Measurements from ENCODE around the gene AFF1.
A peak's percentile ranks its signal among the peaks of the same experiment; 100 is the strongest.

AFF1 gene

DNA sequence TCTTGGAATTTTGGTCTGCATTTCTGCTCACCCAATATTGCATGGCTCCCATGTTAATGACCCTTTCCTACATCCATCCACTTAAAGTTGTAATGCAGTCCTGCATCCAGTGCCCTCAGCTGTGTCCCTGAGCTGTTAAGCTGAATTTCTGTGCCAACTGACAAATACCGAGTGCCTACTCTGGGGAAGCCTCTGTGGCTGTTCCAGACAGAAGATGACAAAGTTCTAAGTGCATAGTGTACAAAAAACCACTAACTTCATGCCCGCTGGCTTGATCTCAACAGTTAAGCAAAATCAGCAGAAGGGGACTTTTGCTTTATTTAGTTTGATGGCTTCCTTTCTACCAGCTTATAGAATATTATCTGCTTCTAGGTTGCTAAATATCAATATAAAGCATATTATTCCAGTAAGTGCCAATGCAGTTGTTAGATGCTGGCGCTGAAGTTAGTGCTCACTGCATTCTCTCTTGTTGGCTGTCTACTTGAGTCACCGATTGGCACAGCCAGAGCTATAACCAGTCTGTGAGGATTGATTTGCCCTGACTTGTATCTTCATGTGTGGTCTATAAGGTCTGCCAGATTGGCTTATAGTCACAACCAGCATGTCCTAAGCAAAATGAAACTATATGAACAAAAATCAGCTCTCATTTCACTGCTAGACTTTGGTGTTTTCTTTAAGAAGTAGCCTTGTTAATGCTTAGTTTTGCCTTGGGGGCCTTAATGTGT lies 186.7 kb downstream of the AFF1 start:
- TF ChIP-seq POU2F2 (IDR thresholded peaks at IDR 0.05; ENCODE audit: low read depth, low read length), result no peak
- DNase-seq (ENCODE audit: insufficient read length, low spot score), result no peak
- FAIRE-seq, result no peak

GRCh38 chr4:87122252-87122651 lies 187.4 kb downstream of the AFF1 start:
- DNase-seq (ENCODE audit: insufficient read length, low spot score) (no peak), FAIRE-seq (no peak)
- TF ChIP-seq POLR2A (IDR thresholded peaks at IDR 0.05; ENCODE audit: low read depth, low read length), result no peak
- TF ChIP-seq TAF1 (IDR thresholded peaks at IDR 0.05; ENCODE audit: low read depth, low read length), result no peak
- no peak for TF ChIP-seq SPI1 (IDR thresholded peaks at IDR 0.05; ENCODE audit: low read depth, low read length)
- no peak for TF ChIP-seq POU2F2 (IDR thresholded peaks at IDR 0.05; ENCODE audit: low read depth, low read length)
- no peak for TF ChIP-seq PAX5 (IDR thresholded peaks at IDR 0.05; ENCODE audit: insufficient read depth, low read length, severe bottlenecking)
- TF ChIP-seq POLR2AphosphoS5 (IDR thresholded peaks at IDR 0.05; ENCODE audit: low read depth, low read length), result no peak

GRCh38 chr4:87126056-87126455 lies 191.2 kb downstream of the AFF1 start:
- FAIRE-seq, result no peak
- no peak for DNase-seq (ENCODE audit: insufficient read length, low spot score)
- TF ChIP-seq POLR2A (IDR thresholded peaks at IDR 0.05; ENCODE audit: low read depth, low read length) (no peak), SPI1 (IDR thresholded peaks at IDR 0.05; ENCODE audit: low read depth, low read length) (no peak), TAF1 (IDR thresholded peaks at IDR 0.05; ENCODE audit: low read depth, low read length) (no peak), POU2F2 (IDR thresholded peaks at IDR 0.05; ENCODE audit: low read depth, low read length) (no peak), POLR2AphosphoS5 (IDR thresholded peaks at IDR 0.05; ENCODE audit: low read depth, low read length) (no peak), PAX5 (IDR thresholded peaks at IDR 0.05; ENCODE audit: insufficient read depth, low read length, severe bottlenecking) (no peak)

- no peak for TF ChIP-seq SPI1 (IDR thresholded peaks at IDR 0.05; ENCODE audit: low read depth, low read length)
- no peak for TF ChIP-seq PAX5 (IDR thresholded peaks at IDR 0.05; ENCODE audit: insufficient read depth, low read length, severe bottlenecking)
- DNase-seq (ENCODE audit: insufficient read length, low spot score) (no peak), FAIRE-seq (no peak)
Observed at GRCh38 chr4:87128006-87128705, 193.3 kb downstream of the AFF1 start.

GRCh38 chr4:87129681-87130080 lies 194.9 kb downstream of the AFF1 start:
- DNase-seq (ENCODE audit: insufficient read length, low spot score), result no peak
- no peak for FAIRE-seq
- TF ChIP-seq POLR2A (IDR thresholded peaks at IDR 0.05; ENCODE audit: low read depth, low read length) (no peak), PAX5 (IDR thresholded peaks at IDR 0.05; ENCODE audit: insufficient read depth, low read length, severe bottlenecking) (no peak), POU2F2 (IDR thresholded peaks at IDR 0.05; ENCODE audit: low read depth, low read length) (no peak), SPI1 (IDR thresholded peaks at IDR 0.05; ENCODE audit: low read depth, low read length) (no peak), TAF1 (IDR thresholded peaks at IDR 0.05; ENCODE audit: low read depth, low read length) (no peak), POLR2AphosphoS5 (IDR thresholded peaks at IDR 0.05; ENCODE audit: low read depth, low read length) (no peak)

GRCh38 chr4:87130985-87131703 lies 196.3 kb downstream of the AFF1 start:
- no peak for FAIRE-seq
- no peak for TF ChIP-seq PAX5 (IDR thresholded peaks at IDR 0.05; ENCODE audit: insufficient read depth, low read length, severe bottlenecking)
- no peak for TF ChIP-seq POLR2AphosphoS5 (IDR thresholded peaks at IDR 0.05; ENCODE audit: low read depth, low read length)
- no peak for TF ChIP-seq SPI1 (IDR thresholded peaks at IDR 0.05; ENCODE audit: low read depth, low read length)
- TF ChIP-seq POLR2A (IDR thresholded peaks at IDR 0.05; ENCODE audit: low read depth, low read length), result no peak
- no peak for TF ChIP-seq POU2F2 (IDR thresholded peaks at IDR 0.05; ENCODE audit: low read depth, low read length)
- no peak for TF ChIP-seq TAF1 (IDR thresholded peaks at IDR 0.05; ENCODE audit: low read depth, low read length)

DNA sequence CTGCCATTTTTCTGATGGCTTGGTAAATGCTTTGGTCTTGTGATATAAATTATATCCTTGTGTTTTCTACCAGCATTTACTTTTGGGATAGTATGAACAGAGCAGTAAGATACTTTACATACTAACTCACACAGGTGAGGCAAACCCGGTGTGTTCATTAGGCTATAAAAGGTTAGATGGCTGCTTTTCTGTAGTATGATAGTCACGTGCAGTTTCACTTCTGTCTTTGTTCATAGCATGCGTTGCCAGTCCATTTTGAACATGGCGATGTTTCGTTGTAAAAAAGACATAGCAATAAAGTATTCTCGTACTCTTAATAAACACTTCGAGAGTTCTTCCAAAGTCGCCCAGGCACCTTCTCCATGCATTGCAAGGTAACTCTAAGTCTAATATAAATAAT lies 197.2 kb downstream of the AFF1 start:
- FAIRE-seq (peak; percentile 80), DNase-seq (ENCODE audit: insufficient read length, low spot score) (no peak)
- no peak for TF ChIP-seq PAX5 (IDR thresholded peaks at IDR 0.05; ENCODE audit: insufficient read depth, low read length, severe bottlenecking)
- TF ChIP-seq POLR2A (IDR thresholded peaks at IDR 0.05; ENCODE audit: low read depth, low read length), result no peak
- TF ChIP-seq SPI1 (IDR thresholded peaks at IDR 0.05; ENCODE audit: low read depth, low read length), result peak; percentile 53

More at GRCh38 chr4:87130985-87131703, 196.3 kb downstream of the AFF1 start:
- DNase-seq (ENCODE audit: insufficient read length, low spot score), result no peak

- TF ChIP-seq POU2F2 (IDR thresholded peaks at IDR 0.05; ENCODE audit: low read depth, low read length) (no peak), PAX5 (IDR thresholded peaks at IDR 0.05; ENCODE audit: insufficient read depth, low read length, severe bottlenecking) (no peak), POLR2A (IDR thresholded peaks at IDR 0.05; ENCODE audit: low read depth, low read length) (no peak), SPI1 (IDR thresholded peaks at IDR 0.05; ENCODE audit: low read depth, low read length) (no peak), TAF1 (IDR thresholded peaks at IDR 0.05; ENCODE audit: low read depth, low read length) (no peak)
- FAIRE-seq (no peak), DNase-seq (ENCODE audit: insufficient read length, low spot score) (no peak)
Observed at GRCh38 chr4:87133183-87133582, 198.4 kb downstream of the AFF1 start.

DNA sequence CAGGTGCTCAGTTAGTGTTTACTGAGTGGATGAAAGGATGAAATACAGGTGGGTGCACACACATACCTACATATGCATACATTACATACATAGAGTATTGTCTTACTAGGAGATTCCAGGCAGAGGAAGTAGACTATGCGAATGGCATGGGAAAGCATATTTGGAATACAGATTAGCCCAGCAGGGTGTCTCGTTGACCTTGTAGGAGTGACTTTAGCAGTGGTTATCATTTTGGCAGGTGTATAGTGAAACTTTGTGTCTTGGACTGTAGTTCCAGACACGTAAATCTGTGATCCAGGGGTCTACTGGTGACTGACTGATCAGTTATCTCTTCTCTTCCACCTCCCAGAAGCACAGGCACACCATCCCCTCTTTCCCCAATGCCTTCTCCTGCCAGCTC lies 199.3 kb downstream of the AFF1 start:
- no peak for DNase-seq (ENCODE audit: insufficient read length, low spot score)
- TF ChIP-seq POLR2A (IDR thresholded peaks at IDR 0.05; ENCODE audit: low read depth, low read length) (no peak), POLR2AphosphoS5 (IDR thresholded peaks at IDR 0.05; ENCODE audit: low read depth, low read length) (0 out of 2 replicates have a peak, but pooled peaks have one; percentile 40), TAF1 (IDR thresholded peaks at IDR 0.05; ENCODE audit: low read depth, low read length) (no peak), POU2F2 (IDR thresholded peaks at IDR 0.05; ENCODE audit: low read depth, low read length) (no peak), PAX5 (IDR thresholded peaks at IDR 0.05; ENCODE audit: insufficient read depth, low read length, severe bottlenecking) (no peak), SPI1 (IDR thresholded peaks at IDR 0.05; ENCODE audit: low read depth, low read length) (no peak)
- FAIRE-seq, result peak; percentile 9
